Tibial nerve (tissue), 4 donors: ENCODE data around the gene PLA2G2F. TPM values are rescaled to one million over a fixed set of nuclear protein-coding genes. Genes with fewer than 3 reads are reported as not detected.

Experiments used
- DNase-seq, 2 donors: peaks; one replicate each; pipeline ENCODE4 v3.0.0-alpha.2; 2019; ENCODE audit warnings: low spot score in 2 of 2
- H3K27ac ChIP-seq, 4 donors: fragments of 200-600 bp; sonication (generic) in 3 of 4; one replicate each; pipeline ENCODE4 v1.5.1; 2017 to 2019; ENCODE audit warnings: mild to moderate bottlenecking in 1 of 4
- H3K27me3 ChIP-seq, 2 donors: fragments of 200-600 bp; sonication (generic) in 1 of 2; one replicate each; pipeline versions ENCODE4 v1.5.1 to v1.6.0; 2017 to 2019
- H3K36me3 ChIP-seq, 3 donors: fragments of 200-600 bp; sonication (generic); one replicate each; pipeline ENCODE4 v1.5.1; 2018 to 2019
- H3K4me1 ChIP-seq, 4 donors: fragments of 200-600 bp; sonication (generic) in 3 of 4; one replicate each; pipeline ENCODE4 v1.5.1; 2017 to 2019
- H3K4me3 ChIP-seq, 4 donors: fragments of 200-600 bp; sonication (generic) in 3 of 4; one replicate each; pipeline ENCODE4 v1.5.1; 2017 to 2019; ENCODE audit warnings: mild to moderate bottlenecking in 1 of 4, moderate library complexity in 1 of 4
- H3K9me3 ChIP-seq, 4 donors: fragments of 200-600 bp; sonication (generic) in 3 of 4; one replicate each; pipeline ENCODE4 v1.5.1; 2017 to 2019
- CTCF ChIP-seq, 5 experiments: fragments of 200-600 bp in 3 of 5; fragments of 450-650 bp in 2 of 5; sonication (generic) in 3 of 5; IDR thresholded peaks; one replicate each; pipeline ENCODE4 v1.5.1; 2016 to 2019; ENCODE audit warnings: antibody characterized with exemption in 5 of 5, mild to moderate bottlenecking in 3 of 5, moderate library complexity in 2 of 5
- EP300 ChIP-seq, 2 donors: sonication (generic); formaldehyde crosslinking; IDR thresholded peaks; one replicate each; pipeline ENCODE4 v1.6.1; 2017; ENCODE audit warnings: antibody characterized with exemption in 2 of 2, mild to moderate bottlenecking in 1 of 2
- POLR2A ChIP-seq, 2 donors: fragments of 450-650 bp; IDR thresholded peaks; one replicate each; pipeline ENCODE4 v1.6.1; 2017; ENCODE audit warnings: antibody characterized with exemption in 2 of 2, mild to moderate bottlenecking in 2 of 2, moderate library complexity in 2 of 2
- WGBS, 2 donors: methylation state at CpG; one replicate each; pipeline ENCODE4 v1.1.5; 2018; 5-methylcytosine and 5-hydroxymethylcytosine counted together
- total RNA-seq, 4 donors: library from RNA; depleted of rRNA; stranded (reverse); fragments of >200 nt; gene quantifications; one replicate each; pipeline ENCODE4 v1.1.0, GENCODE V29; 2016

Gene PLA2G2F
- total RNA-seq, 4 donors from 2014 or later, result not detected

GRCh38 chr1:20114021-20114648 lies 25.0 kb upstream of the PLA2G2F start:
- H3K9me3 ChIP-seq, result no peaks in the 10 kb centered on the region
- no peak for DNase-seq
- no peaks in the 10 kb centered on the region for H3K27me3 ChIP-seq
- H3K4me3 ChIP-seq, result no peak overlapping the region
- no peaks in the 10 kb centered on the region for H3K4me1 ChIP-seq
- 78 to 79% methylated on average over 15 of the region's 15 CpGs for WGBS, 2 donors
- no peak overlapping the region for H3K27ac ChIP-seq
- H3K36me3 ChIP-seq, result no peaks in the 10 kb centered on the region
- no peak for TF ChIP-seq EP300 (IDR thresholded peaks at IDR 0.05)
- no peak for TF ChIP-seq POLR2A (IDR thresholded peaks at IDR 0.05)
- TF ChIP-seq CTCF (IDR thresholded peaks at IDR 0.05), result no peak

GRCh38 chr1:20115479-20115878 lies 23.6 kb upstream of the PLA2G2F start:
- Histone ChIP-seq H3K4me3 (no peak overlapping the region), H3K4me1 (no peaks in the 10 kb centered on the region), H3K27ac (no peak overlapping the region), H3K9me3 (no peaks in the 10 kb centered on the region), H3K36me3 (no peaks in the 10 kb centered on the region), H3K27me3 (no peaks in the 10 kb centered on the region)
- 85 to 87% methylated on average over 4 of the region's 4 CpGs for WGBS, 2 donors
- TF ChIP-seq EP300 (IDR thresholded peaks at IDR 0.05) (no peak), POLR2A (IDR thresholded peaks at IDR 0.05) (no peak), CTCF (IDR thresholded peaks at IDR 0.05) (no peak)
- DNase-seq, result no peak

- Histone ChIP-seq H3K27ac (no peak overlapping the region), H3K27me3 (no peaks in the 10 kb centered on the region), H3K4me3 (no peak overlapping the region), H3K9me3 (no peaks in the 10 kb centered on the region), H3K4me1 (no peaks in the 10 kb centered on the region), H3K36me3 (no peaks in the 10 kb centered on the region)
- DNase-seq, result no peak
- TF ChIP-seq POLR2A (IDR thresholded peaks at IDR 0.05), result no peak
- TF ChIP-seq CTCF (IDR thresholded peaks at IDR 0.05), result no peak
- no peak for TF ChIP-seq EP300 (IDR thresholded peaks at IDR 0.05)
- 80 to 82% methylated on average over 7 of the region's 7 CpGs for WGBS, 2 donors
Measured at GRCh38 chr1:20115916-20116315, 23.2 kb upstream of the PLA2G2F start.

GRCh38 chr1:20117236-20117635 lies 21.9 kb upstream of the PLA2G2F start:
- Histone ChIP-seq H3K4me3 (no peak overlapping the region), H3K36me3 (no peaks in the 10 kb centered on the region), H3K27ac (no peak overlapping the region), H3K9me3 (no peaks in the 10 kb centered on the region), H3K27me3 (no peaks in the 10 kb centered on the region), H3K4me1 (no peaks in the 10 kb centered on the region)
- TF ChIP-seq CTCF (IDR thresholded peaks at IDR 0.05) (no peak), EP300 (IDR thresholded peaks at IDR 0.05) (no peak), POLR2A (IDR thresholded peaks at IDR 0.05) (no peak)
- no peak for DNase-seq

- TF ChIP-seq POLR2A (IDR thresholded peaks at IDR 0.05) (no peak), EP300 (IDR thresholded peaks at IDR 0.05) (no peak), CTCF (IDR thresholded peaks at IDR 0.05) (no peak)
- no peaks in the 10 kb centered on the region for H3K9me3 ChIP-seq
- DNase-seq, result no peak
- H3K27me3 ChIP-seq, result no peaks in the 10 kb centered on the region
- 79 to 90% methylated on average over 2 of the region's 2 CpGs for WGBS, 2 donors
- H3K36me3 ChIP-seq, result no peaks in the 10 kb centered on the region
- H3K4me1 ChIP-seq, result no peaks in the 10 kb centered on the region
- H3K4me3 ChIP-seq, result no peak within 1 kb of the TSS
- H3K27ac ChIP-seq, result no peak within 1 kb of the TSS
Measured at GRCh38 chr1:20119347-20119746, 19.8 kb upstream of the PLA2G2F start, which contains the start of gene PLA2G2D. TSS of gene PLA2G2D (minus strand) at chr1:20119536. CDS start at chr1:20119498, 38 bp downstream.
